Stimulated activated CD4-positive, alpha-beta T cell treated with anti-CD3 and anti-CD28 coated beads, Interleukin-1b, Interleukin-23, amount 100 ng/mL, for 1 hour (primary cell): ENCODE results near the gene NOXA1.
"Not testable (repeated sequence)": the region's sequence is repeated elsewhere in the genome, so short reads cannot be mapped to it uniquely, and the experiment has no call there.

Source experiments
- DNase-seq, 2 donors: peaks; one replicate each; pipeline ENCODE4 v3.0.0-alpha.2; 2020; ENCODE audit warnings: low read depth in 2 of 2

The NOXA1 gene

GRCh38 chr9:137422604-137423513 lies at the start of gene NOXA1, which contains the start of gene EXD3:
NOXA1 (plus strand) TSS chr9:137423393; CDS start chr9:137423530, 137 bp downstream.
EXD3 (minus strand) TSS chr9:137423162; CDS start chr9:137395357, 27,805 bp downstream.
- DNase-seq: peak; percentile 91 to 94

GRCh38 chr9:137373611-137373980 lies 49.6 kb upstream of the NOXA1 start:
- DNase-seq: no peak

GRCh38 chr9:137374131-137374845 lies 48.9 kb upstream of the NOXA1 start:
- DNase-seq: no peak

GRCh38 chr9:137375321-137376058 lies 47.7 kb upstream of the NOXA1 start:
- DNase-seq: no peak

GRCh38 chr9:137376386-137376785 lies 46.8 kb upstream of the NOXA1 start:
- DNase-seq: no peak

- not testable (repeated sequence) for DNase-seq
Measured at GRCh38 chr9:137378688-137379410, 44.3 kb upstream of the NOXA1 start.

GRCh38 chr9:137379761-137380161 lies 43.4 kb upstream of the NOXA1 start:
- no peak for DNase-seq

- no peak for DNase-seq
Measured at GRCh38 chr9:137380171-137380570, 43.0 kb upstream of the NOXA1 start.

GRCh38 chr9:137380606-137381005 lies 42.6 kb upstream of the NOXA1 start:
- DNase-seq: no peak

- DNase-seq: no peak
Measured at GRCh38 chr9:137381501-137382443, 41.4 kb upstream of the NOXA1 start.

GRCh38 chr9:137382444-137383080 lies 40.6 kb upstream of the NOXA1 start:
- no peak for DNase-seq

- DNase-seq: no peak
Measured at GRCh38 chr9:137383081-137383783, 40.0 kb upstream of the NOXA1 start.

GRCh38 chr9:137383784-137384756 lies 39.1 kb upstream of the NOXA1 start:
- DNase-seq: no peak

GRCh38 chr9:137385061-137385655 lies 38.0 kb upstream of the NOXA1 start:
- no peak for DNase-seq

- not testable (repeated sequence) for DNase-seq
Measured at GRCh38 chr9:137386507-137387113, 36.6 kb upstream of the NOXA1 start.

- DNase-seq: peak in 1 of 2 donors; percentile 5
Measured at GRCh38 chr9:137387114-137387890, 35.9 kb upstream of the NOXA1 start.
